Activated T-helper 1 cell treated with anti-CD3 and anti-CD28 coated beads, Interleukin-12 subunit alpha, Interleukin-12 subunit beta, Interleukin-2, Interleukin-4 antibody, amounts not matched to agents 30 ng/mL and 10 ng/mL and 1 ng/mL, durations not matched to agents 14 hours and 24 hours and 36 hours (primary cell): Measurements from ENCODE around the gene MEIS3. TPM values are rescaled to one million over a fixed set of nuclear protein-coding genes. Genes with fewer than 3 reads are reported as not detected.
"Not testable (repeated sequence)": the region's sequence is repeated elsewhere in the genome, so short reads cannot be mapped to it uniquely, and the experiment has no call there.

Experiments used
- DNase-seq: peaks from one replicate; pipeline ENCODE4 v3.0.0; 2021; ENCODE audit warnings: low spot score
- H3K27ac Mint-ChIP-seq: one replicate; pipeline ENCODE4 v1.8.0; 2021; ENCODE audit warnings: mild to moderate bottlenecking, mixed read lengths
- H3K27me3 Mint-ChIP-seq: one replicate; pipeline ENCODE4 v1.8.0; 2022; ENCODE audit warnings: mild to moderate bottlenecking, moderate library complexity, mixed read lengths; ENCODE audit not compliant: insufficient read depth
- H3K36me3 Mint-ChIP-seq: one replicate; pipeline ENCODE4 v1.8.0; 2021; ENCODE audit warnings: low read depth, mixed read lengths
- H3K4me1 Mint-ChIP-seq: one replicate; pipeline ENCODE4 v1.8.0; 2021; ENCODE audit warnings: low read depth, mixed read lengths
- H3K4me3 Mint-ChIP-seq: one replicate; pipeline ENCODE4 v1.8.0; 2021; ENCODE audit warnings: mild to moderate bottlenecking, moderate library complexity, mixed read lengths
- H3K9me3 Mint-ChIP-seq: one replicate; pipeline ENCODE4 v1.8.0; 2021; ENCODE audit warnings: mixed read lengths
- intact Hi-C: fragments of 100-400 bp; cut with micrococcal nuclease; formaldehyde crosslinking; loops from one replicate; pipeline ENCODE4 v1.15.1; 2024
- total RNA-seq: library from RNA; stranded (reverse); gene quantifications from 2 replicates; pipeline ENCODE4 v1.2.3, GENCODE V29; 2022

The MEIS3 gene
- total RNA-seq, 1 donor from 2014 or later: not detected

DNA sequence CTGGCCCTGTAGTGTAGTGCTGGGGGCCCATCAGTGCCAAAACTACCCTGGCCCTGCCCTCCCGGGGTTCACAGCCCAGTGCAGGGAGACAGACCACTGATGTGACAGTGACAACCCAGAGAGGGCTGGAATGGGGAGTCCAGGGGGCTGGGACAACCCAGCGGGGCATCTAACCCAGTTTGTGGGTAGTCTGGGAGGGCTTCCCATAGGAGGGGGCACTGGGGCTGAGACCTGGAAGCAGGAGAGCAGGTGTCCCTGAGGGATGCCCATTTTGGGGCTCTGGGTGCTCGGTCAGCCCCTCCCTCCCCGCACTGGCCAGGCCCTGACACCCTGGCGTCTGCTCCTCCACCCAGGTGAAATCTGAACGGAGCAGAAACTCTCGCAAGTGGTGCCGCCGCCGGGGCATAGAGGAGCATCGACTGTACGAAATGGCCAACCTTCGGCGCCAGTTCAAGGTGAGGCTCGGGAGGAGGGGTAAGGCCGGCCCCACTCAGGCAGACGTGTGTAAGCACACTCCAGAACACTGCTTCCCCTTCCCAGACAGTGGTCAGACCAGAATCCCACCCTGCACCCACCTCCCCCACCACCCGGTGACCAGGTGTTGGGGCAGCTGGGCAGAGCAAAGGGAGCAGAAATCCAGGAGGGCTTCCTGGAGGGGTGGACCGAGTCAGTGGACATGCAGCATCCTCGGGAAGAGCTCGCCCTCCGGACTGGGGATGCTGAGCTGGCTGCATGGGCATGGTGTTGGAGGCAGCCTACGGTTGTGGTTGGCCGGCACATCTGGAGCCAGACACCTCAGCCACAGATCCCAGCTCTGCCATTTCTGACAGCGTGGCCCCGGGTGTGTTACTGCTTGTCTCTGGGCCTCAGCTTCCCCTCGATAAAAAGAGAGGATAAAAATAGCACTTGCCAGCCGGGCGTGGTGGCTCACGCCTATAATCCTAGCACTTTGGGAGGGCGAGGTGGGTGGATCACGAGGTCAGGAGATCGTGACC is 45.8 kb downstream of the MEIS3 start:
- intact Hi-C loops: no loop called here
- Mint-ChIP-seq H3K4me3 (no peak overlapping the region), H3K4me1 (no peaks in the 10 kb centered on the region), H3K27ac (no peak overlapping the region), H3K36me3 (peaks cover 14% of the 10 kb centered on the region), H3K9me3 (no peaks in the 10 kb centered on the region), H3K27me3 (no peaks in the 10 kb centered on the region)
- no peak for DNase-seq

DNA sequence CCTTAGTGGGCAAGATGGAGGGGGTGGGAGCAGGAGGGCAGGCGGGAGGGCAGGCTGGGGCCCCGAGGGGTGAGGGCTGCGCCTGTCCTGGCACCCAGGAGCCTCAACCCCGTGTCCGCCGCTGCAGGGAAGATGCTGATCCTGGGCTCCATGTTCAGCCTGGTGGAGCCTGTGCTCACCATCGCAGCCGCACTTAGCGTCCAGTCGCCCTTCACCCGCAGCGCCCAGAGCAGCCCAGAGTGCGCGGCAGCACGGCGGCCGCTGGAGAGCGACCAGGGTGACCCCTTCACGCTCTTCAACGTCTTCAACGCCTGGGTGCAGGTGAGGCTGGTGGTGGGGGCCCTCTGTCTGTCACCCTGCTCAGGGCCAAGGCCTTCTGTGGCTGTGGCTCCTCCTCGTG is 46.7 kb downstream of the MEIS3 start:
- intact Hi-C loops: no loop called here
- H3K27me3 Mint-ChIP-seq: no peaks in the 10 kb centered on the region
- no peak overlapping the region for H3K4me3 Mint-ChIP-seq
- H3K4me1 Mint-ChIP-seq: no peaks in the 10 kb centered on the region
- no peak overlapping the region for H3K27ac Mint-ChIP-seq
- H3K9me3 Mint-ChIP-seq: no peaks in the 10 kb centered on the region
- DNase-seq: no peak
- peaks cover 14% of the 10 kb centered on the region for H3K36me3 Mint-ChIP-seq

DNA sequence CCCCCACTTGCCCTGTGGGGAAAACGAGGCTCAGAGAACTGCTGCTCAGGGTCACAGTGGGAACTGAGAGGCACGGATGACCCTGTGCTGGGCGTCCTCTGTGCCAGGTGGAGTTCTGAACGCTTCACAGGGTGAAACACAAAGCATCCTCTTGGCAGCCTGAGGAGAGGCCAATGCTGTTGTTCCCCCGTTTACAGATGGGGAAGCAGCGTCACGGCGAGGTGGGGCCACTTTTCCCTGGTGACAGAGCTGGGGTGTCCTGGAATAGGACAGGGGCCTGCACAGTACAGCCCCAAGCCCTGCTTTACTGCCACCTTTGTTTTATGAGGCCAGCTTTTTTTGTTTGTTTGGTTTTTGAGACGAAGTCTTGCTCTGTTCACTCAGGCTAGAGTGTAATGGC is 48.1 kb downstream of the MEIS3 start:
- H3K9me3 Mint-ChIP-seq: no peaks in the 10 kb centered on the region
- H3K4me1 Mint-ChIP-seq: no peaks in the 10 kb centered on the region
- H3K36me3 Mint-ChIP-seq: peaks cover 17% of the 10 kb centered on the region
- intact Hi-C loops: no loop called here
- no peak overlapping the region for H3K4me3 Mint-ChIP-seq
- no peaks in the 10 kb centered on the region for H3K27me3 Mint-ChIP-seq
- H3K27ac Mint-ChIP-seq: no peak overlapping the region
- DNase-seq: no peak

DNA sequence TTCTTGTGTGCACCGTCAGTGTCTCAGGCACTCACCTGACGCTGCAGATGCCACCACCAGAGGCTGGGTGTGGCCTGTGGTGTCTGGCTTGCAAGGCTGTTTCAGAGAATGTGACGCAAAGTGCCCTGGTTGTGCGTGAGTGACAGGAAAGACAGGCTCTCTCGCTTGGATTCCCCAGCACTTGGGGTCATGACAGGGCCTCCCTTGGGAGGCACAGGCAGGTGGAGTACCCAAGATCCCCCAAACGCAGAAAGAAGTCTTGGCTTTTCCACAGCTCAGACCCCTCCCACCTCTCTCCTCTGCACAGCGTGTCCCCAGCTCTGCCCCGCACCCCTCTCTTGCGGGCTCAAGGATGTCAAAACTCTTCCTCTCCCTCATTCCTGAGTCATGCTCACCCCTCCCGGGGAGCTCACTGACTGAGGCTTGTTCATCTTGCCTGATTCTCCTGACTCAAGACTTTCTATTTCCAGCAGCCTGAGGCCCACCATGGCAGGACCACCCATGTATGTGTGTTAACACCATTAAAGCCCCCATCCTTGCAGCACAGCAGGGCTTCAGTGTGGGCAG is 49.2 kb downstream of the MEIS3 start:
- no peak for DNase-seq
- intact Hi-C loops: no loop called here
- Mint-ChIP-seq H3K4me3 (no peak overlapping the region), H3K27ac (no peak overlapping the region), H3K9me3 (no peaks in the 10 kb centered on the region), H3K4me1 (no peaks in the 10 kb centered on the region), H3K36me3 (peaks cover 16% of the 10 kb centered on the region), H3K27me3 (no peaks in the 10 kb centered on the region)

DNA sequence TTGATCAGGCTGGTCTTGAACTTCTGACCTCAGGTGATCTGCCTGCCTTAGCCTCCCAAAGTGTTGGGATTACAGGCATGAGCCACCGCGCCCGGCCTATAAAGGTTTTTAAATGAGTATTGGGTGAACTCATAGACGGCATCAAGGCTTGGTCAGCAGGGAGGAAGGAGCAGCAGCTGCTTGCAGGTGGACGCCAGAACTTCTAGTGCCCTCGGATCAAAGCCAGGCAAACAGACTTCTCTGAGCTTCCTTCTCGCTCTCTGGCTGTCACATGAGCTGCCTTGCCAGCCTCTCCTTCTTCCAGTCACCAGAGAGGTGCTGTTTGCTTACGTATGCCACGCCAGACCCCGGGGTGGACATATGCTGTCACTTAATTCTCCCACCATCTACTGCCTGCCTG is 53.9 kb downstream of the MEIS3 start:
- H3K4me1 Mint-ChIP-seq, intact Hi-C loops, H3K9me3 Mint-ChIP-seq, H3K27me3 Mint-ChIP-seq, H3K4me3 Mint-ChIP-seq, DNase-seq, H3K27ac Mint-ChIP-seq: not testable (repeated sequence)
- H3K36me3 Mint-ChIP-seq: peaks cover 30% of the 10 kb centered on the region

DNA sequence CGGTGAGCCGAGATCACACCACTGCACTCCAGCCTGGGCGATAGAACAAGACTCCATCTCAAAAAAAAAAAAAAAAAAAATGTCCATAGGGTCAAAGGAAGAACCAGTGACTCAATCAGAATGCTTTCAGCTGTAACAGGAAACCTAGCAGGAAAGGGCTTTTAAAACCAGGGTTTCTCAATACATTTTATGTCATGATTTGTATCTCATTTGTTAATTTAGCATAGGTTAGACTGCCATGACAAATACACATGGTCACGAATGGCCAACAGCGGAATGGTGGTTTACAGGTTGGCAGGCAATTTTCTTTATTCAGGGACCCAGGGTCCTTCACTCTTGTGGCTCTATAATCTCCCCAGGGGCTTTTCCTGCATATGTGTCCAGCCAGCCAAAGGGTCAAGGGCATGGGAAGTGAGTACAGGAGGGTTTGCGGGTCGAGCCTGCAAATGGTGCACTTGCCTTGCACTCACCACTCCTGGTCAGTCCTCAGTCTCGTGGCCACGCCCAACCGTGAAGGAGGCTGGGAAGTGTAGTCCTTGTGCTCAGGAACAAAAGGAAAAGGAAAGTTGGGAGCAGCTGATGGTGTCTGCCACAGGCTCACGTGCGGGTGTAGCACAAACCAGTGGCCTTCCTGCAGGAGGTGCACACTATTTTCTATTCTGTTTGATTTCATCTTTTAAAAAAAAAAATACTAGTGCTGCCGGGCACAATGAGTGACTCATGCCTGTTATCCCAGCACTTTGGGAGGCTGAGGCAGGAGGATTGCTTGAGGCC is 55.4 kb downstream of the MEIS3 start:
- intact Hi-C loops: no loop called here
- no peaks in the 10 kb centered on the region for H3K9me3 Mint-ChIP-seq
- no peaks in the 10 kb centered on the region for H3K27me3 Mint-ChIP-seq
- no peaks in the 10 kb centered on the region for H3K4me1 Mint-ChIP-seq
- peaks cover 32% of the 10 kb centered on the region for H3K36me3 Mint-ChIP-seq
- DNase-seq: no peak
- no peak overlapping the region for H3K27ac Mint-ChIP-seq
- H3K4me3 Mint-ChIP-seq: no peak overlapping the region

DNA sequence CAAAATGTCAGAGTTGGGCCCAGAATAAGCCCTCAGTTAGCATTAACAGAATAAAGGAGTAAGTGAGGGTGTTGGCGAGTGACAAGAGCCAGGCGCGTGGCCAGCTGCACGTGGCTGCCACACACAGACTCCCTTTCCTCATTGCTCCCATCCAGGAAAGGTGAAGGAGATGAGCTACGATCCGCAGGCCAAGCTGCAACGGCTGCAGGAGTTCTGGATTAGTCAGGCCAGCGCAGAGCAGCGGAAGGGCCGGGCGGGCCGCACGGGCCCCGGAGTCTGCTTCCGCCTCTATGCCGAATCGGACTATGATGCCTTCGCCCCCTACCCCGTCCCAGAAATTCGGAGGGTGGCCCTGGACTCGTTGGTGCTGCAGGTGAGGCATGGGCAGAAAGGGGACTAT is 57.0 kb downstream of the MEIS3 start:
- H3K9me3 Mint-ChIP-seq: no peaks in the 10 kb centered on the region
- intact Hi-C loops: no loop called here
- no peaks in the 10 kb centered on the region for H3K27me3 Mint-ChIP-seq
- H3K4me3 Mint-ChIP-seq: no peak overlapping the region
- H3K27ac Mint-ChIP-seq: no peak overlapping the region
- no peak for DNase-seq
- no peaks in the 10 kb centered on the region for H3K4me1 Mint-ChIP-seq
- H3K36me3 Mint-ChIP-seq: peaks cover 44% of the 10 kb centered on the region

DNA sequence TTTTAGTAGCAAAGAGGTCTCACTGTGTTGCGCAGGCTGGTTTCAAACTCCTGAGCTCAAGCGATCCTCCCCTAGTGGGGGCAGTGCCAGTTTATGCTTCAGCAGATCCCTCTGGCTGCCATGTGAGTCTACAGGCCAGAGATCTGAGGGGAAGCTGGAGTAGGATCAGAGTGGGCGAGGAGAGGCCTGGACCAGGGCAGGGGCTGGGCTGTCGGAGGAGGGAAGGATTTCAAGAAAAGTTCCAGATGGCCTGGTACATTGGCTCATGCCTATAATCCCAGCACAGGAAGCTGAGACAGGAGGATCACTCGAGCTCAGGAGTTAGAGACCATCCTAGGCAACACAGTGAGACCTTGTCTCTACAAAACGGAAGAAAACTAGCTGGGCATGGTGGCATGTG is 60.4 kb downstream of the MEIS3 start:
- Mint-ChIP-seq H3K36me3 (peaks cover 50% of the 10 kb centered on the region), H3K27me3 (no peaks in the 10 kb centered on the region), H3K27ac (no peak overlapping the region), H3K9me3 (no peaks in the 10 kb centered on the region), H3K4me3 (no peak overlapping the region), H3K4me1 (no peaks in the 10 kb centered on the region)
- intact Hi-C loops: no loop called here
- DNase-seq: no peak

DNA sequence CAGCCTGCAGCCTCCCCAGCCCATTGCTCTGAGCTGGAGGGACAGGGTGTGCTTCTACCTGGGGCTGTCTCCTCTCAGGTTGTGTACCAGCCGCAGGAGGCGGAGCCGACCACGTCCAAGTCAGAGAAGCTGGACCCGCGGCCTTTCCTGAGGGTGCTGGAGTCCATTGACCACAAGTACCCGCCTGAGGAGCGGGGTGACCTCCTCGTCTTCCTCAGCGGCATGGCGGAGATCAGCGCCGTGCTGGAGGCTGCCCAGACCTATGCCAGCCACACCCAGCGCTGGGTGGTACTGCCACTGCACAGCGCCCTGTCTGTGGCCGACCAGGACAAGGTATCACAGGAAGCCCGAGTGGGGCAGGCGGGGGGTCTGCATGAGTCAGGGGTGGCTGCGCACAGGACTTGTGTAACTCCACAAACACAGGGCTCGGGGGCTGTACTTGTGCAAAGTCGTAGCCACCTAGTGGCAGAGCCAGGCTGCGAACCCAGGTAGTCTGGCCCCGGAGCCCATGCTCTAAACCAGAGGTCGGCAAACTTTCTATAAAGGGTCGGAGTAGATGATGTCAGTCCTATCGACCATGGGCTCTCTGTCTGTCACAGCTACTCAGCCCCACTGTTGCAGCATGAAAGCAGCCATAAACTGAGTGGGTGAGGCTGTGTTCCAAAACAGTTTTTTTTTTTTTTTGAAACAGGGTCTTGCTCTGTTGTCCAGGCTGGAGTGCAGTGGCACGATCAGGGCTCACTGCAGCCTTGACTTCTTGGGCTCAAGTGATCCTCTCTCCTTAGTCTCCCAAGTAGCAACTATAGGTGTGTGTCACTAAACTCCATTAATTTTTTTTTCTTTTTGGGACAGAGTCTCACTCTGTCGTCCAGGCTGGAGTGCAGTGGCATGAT is 61.3 kb downstream of the MEIS3 start:
- intact Hi-C loops: no loop called here
- Mint-ChIP-seq H3K27ac (no peak overlapping the region), H3K9me3 (no peaks in the 10 kb centered on the region), H3K4me1 (no peaks in the 10 kb centered on the region), H3K27me3 (no peaks in the 10 kb centered on the region), H3K36me3 (peaks cover 50% of the 10 kb centered on the region), H3K4me3 (no peak overlapping the region)
- DNase-seq: no peak

DNA sequence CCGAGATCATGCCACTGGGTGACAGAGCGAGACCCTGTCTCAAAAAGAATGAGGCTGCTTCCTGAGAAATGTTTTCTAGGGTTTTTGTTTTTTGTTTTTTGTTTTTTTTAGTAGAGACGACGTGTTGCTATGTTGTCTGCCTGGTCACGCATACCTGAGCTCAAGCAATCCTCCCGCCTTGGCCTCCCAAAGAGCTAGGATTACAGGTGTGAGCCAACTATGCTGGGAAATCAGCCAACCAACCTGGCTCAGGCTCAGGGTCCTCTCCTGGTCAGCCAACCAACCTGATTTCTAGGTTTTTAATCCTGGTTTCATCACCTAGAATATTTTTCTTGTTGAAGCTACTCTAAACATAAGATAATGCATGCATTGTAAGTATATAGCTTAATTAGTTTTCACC is 62.4 kb downstream of the MEIS3 start:
- Mint-ChIP-seq H3K27ac (no peak overlapping the region), H3K36me3 (peaks cover 53% of the 10 kb centered on the region), H3K27me3 (no peaks in the 10 kb centered on the region), H3K4me1 (peaks cover 9% of the 10 kb centered on the region), H3K4me3 (no peak overlapping the region), H3K9me3 (no peaks in the 10 kb centered on the region)
- intact Hi-C loops: no loop called here
- DNase-seq: no peak

DNA sequence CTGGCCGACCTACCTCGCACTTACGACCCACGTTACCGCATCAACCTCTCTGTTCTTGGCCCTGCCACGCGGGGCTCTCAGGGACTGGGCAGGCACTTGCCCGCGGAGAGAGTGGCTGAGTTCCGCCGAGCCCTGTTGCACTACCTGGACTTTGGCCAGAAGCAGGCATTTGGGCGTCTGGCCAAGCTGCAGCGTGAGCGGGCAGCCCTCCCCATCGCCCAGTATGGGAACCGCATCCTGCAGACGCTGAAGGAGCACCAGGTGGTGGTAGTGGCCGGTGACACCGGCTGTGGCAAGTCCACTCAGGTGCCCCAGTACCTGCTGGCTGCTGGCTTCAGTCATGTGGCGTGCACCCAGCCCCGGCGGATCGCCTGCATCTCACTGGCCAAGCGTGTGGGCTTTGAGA is 66.0 kb downstream of the MEIS3 start:
- Mint-ChIP-seq H3K27ac (no peak overlapping the region), H3K27me3 (no peaks in the 10 kb centered on the region), H3K9me3 (no peaks in the 10 kb centered on the region), H3K4me3 (no peak overlapping the region), H3K4me1 (peaks cover 40% of the 10 kb centered on the region), H3K36me3 (peaks cover 45% of the 10 kb centered on the region)
- DNase-seq: no peak
- intact Hi-C loops: no loop called here
